HG03039 (cell line): ENCODE measurements around the gene AOC2.
"Not testable (repeated sequence)": the region's sequence is repeated elsewhere in the genome, so short reads cannot be mapped to it uniquely, and the experiment has no call there.

Source experiments
- ATAC-seq: cut with Tn5 transposase; IDR thresholded peaks from one replicate; pipeline ENCODE4 v1.9.1; 2021; ENCODE audit warnings: mild to moderate bottlenecking, moderate library complexity; ENCODE audit not compliant: unreplicated experiment

Gene AOC2

DNA sequence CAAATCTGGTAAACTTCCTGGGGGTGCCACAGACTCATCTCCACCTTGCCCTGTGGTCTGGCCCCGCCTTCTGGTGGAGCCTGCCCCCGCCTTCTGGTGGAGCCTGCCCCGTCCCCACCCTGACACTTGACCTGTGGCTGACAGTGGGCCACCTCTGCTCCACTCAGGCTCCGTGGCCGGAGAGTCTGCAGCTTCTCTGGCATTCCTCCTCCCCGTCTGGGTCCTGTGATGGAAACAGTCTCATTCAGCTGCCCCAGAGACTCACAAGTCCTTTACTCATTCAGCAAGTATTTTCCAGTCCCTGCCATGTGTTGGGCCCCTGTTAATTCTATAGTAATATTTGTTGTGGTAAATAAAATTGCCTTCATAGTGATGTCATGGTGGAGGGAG lies 35.2 kb downstream of the AOC2 start:
- no peak for ATAC-seq

DNA sequence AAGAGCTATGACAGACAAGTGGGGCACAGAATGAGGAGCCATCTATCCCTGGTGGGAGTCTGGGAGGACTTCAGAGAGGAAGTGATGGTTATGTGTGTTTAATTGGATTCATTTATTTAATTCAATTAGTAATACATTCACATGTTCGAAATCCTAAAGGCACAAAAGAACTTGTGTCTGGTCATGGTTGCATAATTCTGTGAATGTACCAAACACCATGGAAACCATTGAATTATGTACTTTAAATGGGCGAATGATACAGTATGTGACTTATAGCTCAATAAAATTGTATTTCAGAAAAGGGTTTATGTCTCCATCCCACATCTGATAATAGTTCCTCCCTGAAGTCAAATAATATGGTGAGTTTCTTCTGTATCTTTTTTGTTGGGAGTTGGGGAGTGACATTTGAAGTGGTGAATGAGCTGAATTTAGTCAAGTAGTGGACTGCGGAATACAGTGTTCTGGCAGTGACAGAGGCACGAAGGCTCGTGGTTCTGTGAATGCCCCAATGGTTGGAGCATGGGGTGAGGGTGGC lies 36.5 kb downstream of the AOC2 start:
- no peak for ATAC-seq

DNA sequence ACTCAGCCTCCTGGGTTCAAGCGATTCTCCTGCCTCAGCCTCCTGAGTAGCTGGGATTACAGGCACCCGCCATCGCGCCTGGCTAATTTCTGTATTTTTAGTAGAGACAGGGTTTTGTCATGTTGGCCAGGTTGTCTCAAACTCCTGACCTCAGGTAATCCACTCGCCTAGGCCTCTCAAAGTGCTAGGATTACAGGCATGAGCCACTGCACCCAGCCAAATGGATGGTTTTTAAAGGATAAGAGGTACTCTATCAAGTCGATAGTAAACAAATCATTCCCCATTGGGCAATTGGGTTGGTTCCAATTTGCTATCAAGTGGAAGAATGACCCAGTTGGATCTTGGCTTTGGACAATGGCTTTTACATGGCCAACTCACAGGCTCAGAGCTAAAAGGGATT lies 37.3 kb downstream of the AOC2 start:
- not testable (repeated sequence) for ATAC-seq

DNA sequence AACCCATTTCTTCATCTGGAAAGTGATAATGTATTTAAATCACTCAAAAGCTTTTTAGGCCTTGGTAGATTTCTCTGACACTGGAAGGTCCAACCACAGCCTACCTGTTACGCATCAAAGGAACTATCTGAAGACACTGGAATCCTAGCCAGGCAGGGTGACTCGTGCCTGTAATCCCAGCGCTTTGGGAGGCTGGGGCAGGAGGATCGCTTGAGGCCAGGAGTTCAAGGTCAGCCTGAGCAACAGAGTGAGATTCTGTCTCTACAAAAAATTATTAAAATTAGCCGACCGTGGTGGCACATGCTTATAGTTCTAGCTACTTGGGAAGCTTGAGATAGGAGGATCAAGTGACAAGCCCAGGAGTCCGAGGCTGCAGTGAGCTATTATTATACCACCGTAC lies 37.8 kb downstream of the AOC2 start:
- ATAC-seq, result no peak

GRCh38 chr17:42883802-42884558 lies 39.6 kb downstream of the AOC2 start:
- no peak for ATAC-seq

GRCh38 chr17:42885806-42886205 lies 41.4 kb downstream of the AOC2 start:
- not testable (repeated sequence) for ATAC-seq

GRCh38 chr17:42886283-42887176 lies 42.1 kb downstream of the AOC2 start:
- no peak for ATAC-seq

DNA sequence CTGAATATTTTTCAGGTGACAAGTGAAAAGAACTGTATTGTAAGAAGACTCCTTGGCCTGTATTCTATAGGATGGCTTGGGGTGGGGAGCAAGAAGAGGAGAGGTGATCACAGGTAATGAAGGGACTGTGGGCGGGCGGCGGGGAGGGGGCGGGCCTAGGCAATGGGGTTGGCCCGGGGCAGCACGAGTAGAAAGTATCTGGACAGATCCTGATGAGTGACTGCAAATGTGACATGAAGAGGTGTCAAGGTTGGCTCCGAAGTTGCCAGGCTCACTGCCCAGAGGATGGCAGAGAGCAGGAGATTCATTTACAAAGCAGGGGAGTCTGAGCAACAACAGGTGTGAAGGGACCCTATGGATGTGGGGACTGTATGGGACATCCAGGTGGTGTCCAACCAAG lies 45.4 kb downstream of the AOC2 start:
- ATAC-seq, result no peak

GRCh38 chr17:42891539-42892152 lies 47.3 kb downstream of the AOC2 start:
- ATAC-seq, result no peak

DNA sequence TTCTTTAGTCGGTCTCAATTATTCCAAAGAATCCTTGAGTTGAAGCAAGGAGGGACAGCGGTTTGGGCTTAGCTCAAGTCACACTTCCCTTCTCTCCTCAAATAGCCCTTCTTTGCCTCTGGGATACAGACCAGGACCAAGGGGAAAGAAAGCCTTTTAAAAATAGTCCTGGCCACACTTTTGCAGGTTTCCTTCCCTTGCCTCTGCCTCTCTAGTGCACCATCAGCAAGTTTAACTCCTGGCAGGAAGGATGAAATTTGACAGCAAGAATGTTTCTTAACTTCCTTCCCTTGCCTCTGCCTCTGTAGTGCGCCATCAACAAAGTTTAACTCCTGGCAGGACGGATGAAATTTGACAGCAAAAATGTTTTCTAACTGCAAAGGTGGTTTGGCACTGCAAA lies 49.0 kb downstream of the AOC2 start:
- no peak for ATAC-seq

GRCh38 chr17:42894283-42895184 lies 50.2 kb downstream of the AOC2 start:
- no peak for ATAC-seq

GRCh38 chr17:42895185-42895555 lies 50.8 kb downstream of the AOC2 start:
- no peak for ATAC-seq

GRCh38 chr17:42898147-42898811 lies 53.9 kb downstream of the AOC2 start:
- no peak for ATAC-seq

GRCh38 chr17:42899981-42900380 lies 55.6 kb downstream of the AOC2 start:
- not testable (repeated sequence) for ATAC-seq
